Spleen (tissue), 7 donors: Measurements from ENCODE around the gene ADAMTSL3.

Experiments used
- CTCF ChIP-seq, 11 experiments: fragments of 200-600 bp in 7 of 11; fragments of 450-650 bp in 4 of 11; sonication (generic) in 4 of 11; IDR thresholded peaks in 8 of 11; conservative IDR thresholded peaks in 3 of 11; 1 replicate in 7 of 11; 2 replicates in 4 of 11; pipeline versions ENCODE4 v1.4.0 to v1.8.0; 2016 to 2021; ENCODE audit warnings: antibody characterized with exemption in 11 of 11, inconsistent platforms in 4 of 11, mild to moderate bottlenecking in 1 of 11
- POLR2A ChIP-seq, 3 donors: fragments of 450-650 bp; IDR thresholded peaks; one replicate each; pipeline ENCODE4 v1.5.1; 2017; ENCODE audit warnings: antibody characterized with exemption in 3 of 3, mild to moderate bottlenecking in 1 of 3
- donor health status: DM: no; HTN: no; CAD: no; lungs with moderate emphysema.
- donor health status: DM: no; HTN: no; CAD: no.
- donor health status: DM: no; HTN: no; CAD: no.

GRCh38 chr15:83713242-83713641, 59.3 kb downstream of the ADAMTSL3 start:
- TF ChIP-seq CTCF (IDR thresholded peaks at IDR 0.05 in 8 of 11, conservative IDR thresholded peaks at IDR 0.05 in 3 of 11) (no peak), POLR2A (IDR thresholded peaks at IDR 0.05) (no peak)
